Panc1 (cell line): Measurements from ENCODE around the gene GBA2. TPM values are rescaled to one million over a fixed set of nuclear protein-coding genes. Genes with fewer than 3 reads are reported as not detected.

Experiments
- ATAC-seq: fragments of 200-7000 bp; cut with Tn5 transposase; 2 replicates; pipeline ENCODE4 v1.9.1; 2020; ENCODE audit warnings: mild to moderate bottlenecking, moderate library complexity
- BruUV-seq: library from RNA; stranded (reverse); fragments of 400-500 nt; replicated peaks from 2 replicates; lab custom pipeline; 2021; lab: Mats Ljungman, UMichigan
- CTCF ChIA-PET: fragments of 300-600 bp; sonication (Branson Sonifier 250); formaldehyde crosslinking; loops from one replicate; lab custom pipeline; 2022; ENCODE audit warnings: antibody characterized with exemption; lab: Charles Lee
- POLR2A ChIA-PET: fragments of 300-600 bp; sonication (Branson Sonifier 250); formaldehyde crosslinking; loops from one replicate; lab custom pipeline; 2022; ENCODE audit warnings: antibody characterized with exemption; lab: Charles Lee
- DNase-seq: peaks from one replicate; pipeline ENCODE4 v3.0.0-alpha.2; 2010; ENCODE audit warnings: low read depth, low spot score
- H3K27ac ChIP-seq: 2 replicates; pipeline ENCODE4 v1.5.1; 2011; ENCODE audit warnings: mild to moderate bottlenecking, low read length, inconsistent platforms
- H3K27me3 ChIP-seq: fragments of 200-500 bp; sonication (Bioruptor generic); 2 replicates; pipeline ENCODE4 v1.6.0; 2014; ENCODE audit warnings: low read length, inconsistent platforms; ENCODE audit not compliant: control insufficient read depth, insufficient read depth
- H3K36me3 ChIP-seq: fragments of 200-500 bp; sonication (Bioruptor generic); 2 replicates; pipeline ENCODE4 v1.5.1; 2014; ENCODE audit warnings: inconsistent platforms, mild to moderate bottlenecking, low read length, moderate library complexity; ENCODE audit not compliant: control insufficient read depth, insufficient read depth
- H3K4me1 ChIP-seq: 2 replicates; pipeline ENCODE4 v1.5.1; 2011; ENCODE audit warnings: inconsistent platforms, mild to moderate bottlenecking, low read length, moderate library complexity; ENCODE audit not compliant: control insufficient read depth, insufficient read depth
- H3K4me3 ChIP-seq, 2 experiments: 2 replicates each; pipeline ENCODE4 v1.5.1; 2011 to 2012; ENCODE audit warnings: low read depth in 2 of 2, low read length in 2 of 2, mild to moderate bottlenecking in 2 of 2, inconsistent platforms in 1 of 2, moderate library complexity in 1 of 2
- H3K9me3 ChIP-seq: fragments of 200-500 bp; sonication (Bioruptor generic); 2 replicates; pipeline ENCODE4 v1.5.1; 2014; ENCODE audit warnings: low read depth, mild to moderate bottlenecking, inconsistent platforms, low read length, moderate library complexity; ENCODE audit not compliant: control insufficient read depth, insufficient read depth
- CTCF ChIP-seq: fragments of 450-650 bp; IDR thresholded peaks from 2 replicates; pipeline ENCODE4 v1.5.1; 2017; ENCODE audit warnings: mild to moderate bottlenecking
- POLR2AphosphoS5 ChIP-seq: IDR thresholded peaks from 2 replicates; pipeline ENCODE4 v1.6.1; 2012; ENCODE audit warnings: mild to moderate bottlenecking, low read depth, low read length, moderate library complexity
- REST ChIP-seq, 2 experiments: IDR thresholded peaks; 2 replicates each; pipeline ENCODE4 v1.6.1; 2011 to 2012; ENCODE audit warnings: low read depth in 2 of 2, control low read depth in 1 of 2, low read length in 1 of 2, mild to moderate bottlenecking in 1 of 2, moderate library complexity in 1 of 2; ENCODE audit not compliant: insufficient read depth in 1 of 2
- SIN3A ChIP-seq: IDR thresholded peaks from 2 replicates; pipeline ENCODE4 v1.6.1; 2012; ENCODE audit warnings: low read depth, mild to moderate bottlenecking, low read length, moderate library complexity, borderline replicate concordance; ENCODE audit not compliant: insufficient read depth
- TCF7L2 ChIP-seq: IDR thresholded peaks from 2 replicates; pipeline ENCODE4 v1.6.1; 2011; ENCODE audit warnings: mild to moderate bottlenecking, low read depth, low read length, inconsistent platforms
- in situ Hi-C: cut with HindIII; loops from 2 replicates; pipeline ENCODE4 v1.10.0; 2016; ENCODE audit warnings: low sequenced_read_pairs, low pct_unique_long_range_greater_than_20kb
- intact Hi-C: fragments of 100-400 bp; cut with micrococcal nuclease; formaldehyde crosslinking; loops from one replicate; pipeline ENCODE4 v1.10.0; 2022; ENCODE audit not compliant: unreplicated experiment
- total RNA-seq: library from RNA; stranded (reverse); gene quantifications from one replicate; pipeline ENCODE4 v1.2.1, GENCODE V29; 2021; ENCODE audit not compliant: unreplicated experiment

The GBA2 gene
- total RNA-seq, 1 experiment from 2014 or later = 109 TPM

GRCh38 chr9:35730486-35730854 is 18.6 kb downstream of the GBA2 start:
- ATAC-seq = no peak
- peaks cover 7% of the 10 kb centered on the region for H3K36me3 ChIP-seq
- no peaks in the 10 kb centered on the region for H3K27me3 ChIP-seq
- peak overlapping the region; percentile 95 for H3K27ac ChIP-seq
- BruUV-seq = no TSS peak
- peaks cover 38% of the 10 kb centered on the region for H3K4me1 ChIP-seq
- in situ Hi-C loops = no loop called here
- peak overlapping the region; percentile 82 to 99 for H3K4me3 ChIP-seq
- DNase-seq = no peak
- intact Hi-C loops = no loop called here
- no peaks in the 10 kb centered on the region for H3K9me3 ChIP-seq
- TF ChIP-seq TCF7L2 (no peak), CTCF (no peak), POLR2AphosphoS5 (no peak), REST (IDR thresholded peaks at IDR 0.05; ENCODE audit: insufficient read depth in 1 of 2, low read depth in 2 of 2, low read length in 1 of 2) (no peak), SIN3A (no peak)
- ChIA-PET CTCF (interaction anchor here (2.5 to 3.0 kb wide), 2 partner anchors 34 to 40 kb away, joined by 6 to 13 read pairs; no protein-coding TSS in a partner anchor), POLR2A (interaction anchor here (1.0 kb wide), 1 partner anchor 72 kb away, joined by 3 read pairs; the partner anchor contains the start of genes CCDC107 and RMRP)

GRCh38 chr9:35729700-35730485 is 19.1 kb downstream of the GBA2 start:
- in situ Hi-C loops (no loop called here), intact Hi-C loops (loop anchor here (5.0 kb wide), 1 partner anchor 68 kb away; no protein-coding TSS in a partner anchor)
- no TSS peak for BruUV-seq
- H3K36me3 ChIP-seq = peaks cover 2% of the 10 kb centered on the region; the same call in 1 of the 2 replicates
- H3K9me3 ChIP-seq = no peaks in the 10 kb centered on the region
- peaks cover 38% of the 10 kb centered on the region for H3K4me1 ChIP-seq
- peak overlapping the region; percentile 0 to 99 for H3K4me3 ChIP-seq
- peak overlapping the region; percentile 9; the same call in 1 of the 2 replicates for H3K27ac ChIP-seq
- CTCF ChIA-PET = interaction anchor here (2.5 to 3.0 kb wide), 2 partner anchors 33 to 39 kb away, joined by 6 to 13 read pairs; no protein-coding TSS in a partner anchor
- TF ChIP-seq REST (IDR thresholded peaks at IDR 0.05; ENCODE audit: insufficient read depth in 1 of 2, low read depth in 2 of 2, low read length in 1 of 2) = no peak
- TF ChIP-seq CTCF = peak; percentile 79
- no peak for TF ChIP-seq POLR2AphosphoS5
- no peaks in the 10 kb centered on the region for H3K27me3 ChIP-seq
- ATAC-seq (no peak), DNase-seq (no peak)
- POLR2A ChIA-PET = interaction anchor here (1.0 kb wide), 1 partner anchor 72 kb away, joined by 3 read pairs; the partner anchor contains the start of genes CCDC107 and RMRP
